Bronchial epithelial cell (primary cell): ENCODE results near the gene TRMT44. TPM values are rescaled to one million over a fixed set of nuclear protein-coding genes. Genes with fewer than 3 reads are reported as not detected.
"Not testable (repeated sequence)": the region's sequence is repeated elsewhere in the genome, so short reads cannot be mapped to it uniquely, and the experiment has no call there.

Experiments
- DNase-seq: peaks from one replicate; pipeline ENCODE4 v3.0.0-alpha.2; 2010; ENCODE audit warnings: low read depth
- FAIRE-seq: peaks from 2 replicates; lab custom pipeline; 2011; peaks lifted over from hg19 to GRCh38; lab: Jason Lieb, UNC
- H3K27me3 ChIP-seq: 2 replicates; pipeline ENCODE4 v1.5.1; 2011; ENCODE audit warnings: low read length; ENCODE audit not compliant: control insufficient read depth, insufficient read depth
- H3K36me3 ChIP-seq: 2 replicates; pipeline ENCODE4 v1.5.1; 2011; ENCODE audit warnings: low read length; ENCODE audit not compliant: control insufficient read depth, insufficient read depth
- H3K4me3 ChIP-seq: 2 replicates; pipeline ENCODE4 v1.5.1; 2011; ENCODE audit warnings: mild to moderate bottlenecking, low read depth, low read length, control low read depth
- total RNA-seq: library from RNA; depleted of rRNA; stranded (reverse); fragments of >200 nt; gene quantifications from 2 replicates; pipeline ENCODE4 v1.2.1, GENCODE V29; 2014
- TF ChIP-seq, protein P1 (sequence below): IDR thresholded peaks from 2 replicates; pipeline ENCODE4 v1.5.1; 2011; ENCODE audit warnings: mild to moderate bottlenecking, moderate library complexity, low read length, control low read depth, inconsistent platforms; ENCODE audit not compliant: insufficient read depth, severe bottlenecking

TRMT44 gene
- total RNA-seq, 1 donor from 2014 or later = 10.0 TPM

DNA sequence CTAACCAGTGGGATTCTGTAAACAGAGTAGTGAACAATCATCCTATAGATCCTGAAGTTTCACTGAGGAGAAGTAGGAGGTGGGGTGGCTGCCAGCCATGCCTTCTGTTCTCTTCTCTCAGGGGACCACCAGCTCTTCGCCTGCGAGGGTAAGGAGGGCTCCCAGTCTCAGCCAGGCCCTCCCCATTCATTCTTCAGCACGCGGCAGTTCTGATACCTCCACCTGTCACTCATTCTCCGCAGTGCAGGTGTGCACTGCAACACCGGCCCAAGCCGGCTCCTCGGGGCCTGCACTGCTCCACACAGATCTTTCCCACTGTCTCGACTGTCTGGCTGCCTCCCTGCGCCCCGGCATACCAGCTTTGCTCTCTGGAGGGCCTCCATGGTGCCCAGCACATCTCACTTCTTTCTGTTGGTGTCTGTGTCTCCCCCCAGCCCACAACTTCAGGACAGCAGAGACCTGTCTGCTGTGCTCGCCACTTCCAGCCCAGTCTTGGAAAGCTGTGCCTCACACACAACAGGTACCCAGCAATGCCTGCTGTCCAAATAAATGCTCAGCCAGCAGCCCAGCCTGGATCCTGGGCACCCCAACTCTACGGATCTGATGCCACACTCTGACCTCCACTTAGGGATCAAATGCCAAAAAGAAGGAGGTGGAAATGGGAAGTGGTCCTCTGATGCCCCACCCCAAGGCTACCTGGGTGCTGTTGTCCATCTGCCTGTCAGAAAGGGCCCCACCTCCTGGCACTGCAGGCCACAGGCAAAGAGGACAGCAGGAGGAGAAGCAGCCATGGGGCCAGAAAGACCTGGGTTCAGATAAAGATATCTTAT, 29.0 kb upstream of the TRMT44 start:
- FAIRE-seq (no peak), DNase-seq (no peak)
- Histone ChIP-seq H3K36me3 (peaks cover 13% of the 10 kb centered on the region), H3K27me3 (no peaks in the 10 kb centered on the region), H3K4me3 (no peak overlapping the region)
- TF ChIP-seq, protein P1, sequence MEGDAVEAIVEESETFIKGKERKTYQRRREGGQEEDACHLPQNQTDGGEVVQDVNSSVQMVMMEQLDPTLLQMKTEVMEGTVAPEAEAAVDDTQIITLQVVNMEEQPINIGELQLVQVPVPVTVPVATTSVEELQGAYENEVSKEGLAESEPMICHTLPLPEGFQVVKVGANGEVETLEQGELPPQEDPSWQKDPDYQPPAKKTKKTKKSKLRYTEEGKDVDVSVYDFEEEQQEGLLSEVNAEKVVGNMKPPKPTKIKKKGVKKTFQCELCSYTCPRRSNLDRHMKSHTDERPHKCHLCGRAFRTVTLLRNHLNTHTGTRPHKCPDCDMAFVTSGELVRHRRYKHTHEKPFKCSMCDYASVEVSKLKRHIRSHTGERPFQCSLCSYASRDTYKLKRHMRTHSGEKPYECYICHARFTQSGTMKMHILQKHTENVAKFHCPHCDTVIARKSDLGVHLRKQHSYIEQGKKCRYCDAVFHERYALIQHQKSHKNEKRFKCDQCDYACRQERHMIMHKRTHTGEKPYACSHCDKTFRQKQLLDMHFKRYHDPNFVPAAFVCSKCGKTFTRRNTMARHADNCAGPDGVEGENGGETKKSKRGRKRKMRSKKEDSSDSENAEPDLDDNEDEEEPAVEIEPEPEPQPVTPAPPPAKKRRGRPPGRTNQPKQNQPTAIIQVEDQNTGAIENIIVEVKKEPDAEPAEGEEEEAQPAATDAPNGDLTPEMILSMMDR = no peak

- no peak overlapping the region for H3K4me3 ChIP-seq
- H3K27me3 ChIP-seq = no peaks in the 10 kb centered on the region
- FAIRE-seq = no peak
- no peak for DNase-seq
- H3K36me3 ChIP-seq = peaks cover 13% of the 10 kb centered on the region
- TF ChIP-seq, protein P1 = no peak
Measured at GRCh38 chr4:8412288-8412687, 28.3 kb upstream of the TRMT44 start.

DNA sequence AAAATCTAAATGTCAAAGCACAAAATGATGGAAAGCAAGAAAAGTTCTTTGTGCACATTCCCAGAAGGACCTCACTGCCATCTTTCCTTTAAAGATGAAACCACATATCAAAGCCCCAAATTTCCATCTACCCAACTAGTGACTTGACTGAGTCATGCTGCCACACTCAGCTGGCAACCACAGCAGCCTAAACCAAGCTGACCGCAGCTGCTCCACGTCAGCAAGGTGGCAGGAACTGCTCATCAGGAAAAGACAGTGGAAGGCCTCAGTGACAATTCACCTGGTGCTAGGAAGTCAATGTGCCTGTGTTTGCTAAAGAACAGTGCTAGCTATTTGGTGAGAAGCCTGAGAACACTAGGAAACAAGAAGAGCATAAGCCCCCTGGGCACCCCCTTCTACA, 26.2 kb upstream of the TRMT44 start:
- Histone ChIP-seq H3K36me3 (peaks cover 13% of the 10 kb centered on the region), H3K4me3 (no peak overlapping the region), H3K27me3 (no peaks in the 10 kb centered on the region)
- no peak for DNase-seq
- no peak for FAIRE-seq
- TF ChIP-seq, protein P1 = no peak

- H3K27me3 ChIP-seq = no peaks in the 10 kb centered on the region
- no peak for FAIRE-seq
- TF ChIP-seq, protein P1 = no peak
- no peak for DNase-seq
- H3K36me3 ChIP-seq = peaks cover 12% of the 10 kb centered on the region
- no peak overlapping the region for H3K4me3 ChIP-seq
Measured at GRCh38 chr4:8417071-8417614, 23.4 kb upstream of the TRMT44 start.

DNA sequence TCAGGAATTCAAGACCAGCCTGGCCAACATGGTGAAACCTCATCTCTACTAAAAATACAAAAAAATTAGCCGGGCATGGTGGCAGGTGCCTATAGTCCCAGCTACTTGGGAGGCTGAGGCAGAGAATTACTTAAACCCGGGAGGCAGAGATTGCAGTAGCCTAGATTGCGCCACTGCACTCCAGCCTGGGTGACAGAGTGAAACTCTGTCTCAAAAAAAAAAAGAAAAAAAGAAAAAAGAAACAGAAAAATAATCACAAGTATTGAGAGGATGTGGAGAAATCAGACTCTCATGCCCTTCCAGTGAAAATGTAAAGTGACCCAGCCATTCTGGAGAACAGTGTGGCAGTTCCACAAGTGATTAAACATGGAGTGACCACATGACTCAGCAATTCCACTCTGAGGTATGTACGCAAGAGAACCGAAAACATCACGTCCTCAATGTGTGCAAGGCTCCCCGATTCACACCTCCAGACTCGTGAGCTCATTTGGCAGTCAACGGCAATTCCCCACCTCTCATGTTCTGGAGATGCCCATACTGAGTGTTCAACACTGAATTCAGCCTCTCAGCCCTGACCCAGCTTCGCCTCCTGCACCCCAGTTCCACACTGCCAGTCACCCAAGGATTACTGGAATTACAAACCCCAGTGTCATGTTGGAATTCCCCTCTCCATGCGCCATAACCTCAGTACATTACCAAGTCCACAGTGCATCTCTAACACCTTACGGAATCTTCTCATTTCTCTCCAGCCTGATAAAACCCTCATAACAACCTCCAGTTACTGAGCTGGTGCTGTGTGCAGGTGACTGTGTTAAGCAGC, 21.1 kb upstream of the TRMT44 start:
- no peak for DNase-seq
- Histone ChIP-seq H3K36me3 (peaks cover 8% of the 10 kb centered on the region), H3K4me3 (no peak overlapping the region), H3K27me3 (no peaks in the 10 kb centered on the region)
- TF ChIP-seq, protein P1 = no peak
- peak; percentile 77 for FAIRE-seq

DNA sequence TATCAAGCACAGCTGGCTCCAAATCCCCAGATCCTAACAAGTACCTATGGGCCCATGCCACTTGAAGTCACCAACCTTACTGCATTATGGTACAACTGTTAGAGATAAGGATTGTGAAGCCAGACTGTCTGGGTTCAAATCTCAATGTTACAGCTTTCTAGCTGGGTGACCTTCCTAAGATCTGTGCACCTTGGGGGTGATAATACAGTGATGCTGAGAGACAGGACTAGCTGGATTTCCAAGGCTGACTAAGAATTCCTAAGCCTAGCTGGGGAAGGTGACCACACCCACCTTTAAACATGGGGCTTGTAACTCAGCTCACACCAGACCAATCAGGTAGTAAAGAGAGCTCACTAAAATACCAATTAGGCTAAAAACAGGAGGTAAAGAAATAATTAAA, 20.4 kb upstream of the TRMT44 start:
- FAIRE-seq, H3K27me3 ChIP-seq, H3K4me3 ChIP-seq, H3K36me3 ChIP-seq, DNase-seq: not testable (repeated sequence)
